ENCODE data around the gene SLC22A5.

- peak; percentile 62 to 90 (median 85) for TF ChIP-seq CTCF (IDR thresholded peaks at IDR 0.05)
- no peak for TF ChIP-seq POLR2A (IDR thresholded peaks at IDR 0.05)
- no peak for TF ChIP-seq EP300 (IDR thresholded peaks at IDR 0.05)
Measured at GRCh38 chr5:132386644-132387286, 17.3 kb downstream of the SLC22A5 start.
